OCI-LY7 (cell line): ENCODE measurements around the gene ARHGEF19. TPM values are rescaled to one million over a fixed set of nuclear protein-coding genes. Genes with fewer than 3 reads are reported as not detected.

Experiments used
- BruUV-seq: library from RNA; stranded (reverse); fragments of 400-500 nt; replicated peaks from 2 replicates; lab custom pipeline; 2021; lab: Mats Ljungman, UMichigan
- CTCF ChIA-PET: fragments of 300-600 bp; sonication (Branson Sonifier 250); formaldehyde crosslinking; loops from one replicate; lab custom pipeline; 2022; ENCODE audit warnings: antibody characterized with exemption; ENCODE audit not compliant: unreplicated experiment; lab: Charles Lee
- POLR2A ChIA-PET: fragments of 300-600 bp; sonication (Branson Sonifier 250); formaldehyde crosslinking; loops from one replicate; lab custom pipeline; 2022; ENCODE audit warnings: antibody characterized with exemption; lab: Charles Lee
- DNase-seq: peaks from one replicate; pipeline ENCODE4 v3.0.0-alpha.2; 2015; ENCODE audit warnings: low spot score
- H2AFZ ChIP-seq: fragments of 200-600 bp; sonication (generic), shearing (Covaris generic); 2 replicates; pipeline ENCODE4 v1.6.1; 2014; ENCODE audit warnings: mild to moderate bottlenecking, antibody characterized with exemption, low read length, moderate library complexity
- H3K27ac ChIP-seq: fragments of 200-600 bp; sonication (generic); 2 replicates; pipeline ENCODE4 v1.5.1; 2014; ENCODE audit warnings: mixed run types, low read depth, mild to moderate bottlenecking, moderate library complexity, low read length, inconsistent platforms; ENCODE audit not compliant: poor library complexity, severe bottlenecking
- H3K36me3 ChIP-seq: fragments of 200-600 bp; sonication (generic); 2 replicates; pipeline ENCODE4 v1.6.1; 2014; ENCODE audit warnings: mild to moderate bottlenecking, antibody characterized with exemption, low read length, moderate library complexity, mixed read lengths; ENCODE audit not compliant: insufficient read depth
- H3K4me1 ChIP-seq: fragments of 200-600 bp; sonication (generic); 2 replicates; pipeline ENCODE4 v1.5.1; 2014; ENCODE audit warnings: mild to moderate bottlenecking, low read length; ENCODE audit not compliant: insufficient read depth, poor library complexity, severe bottlenecking
- H3K4me2 ChIP-seq: fragments of 200-600 bp; sonication (generic); 2 replicates; pipeline ENCODE4 v1.6.1; 2014; ENCODE audit warnings: mild to moderate bottlenecking, low read length
- H3K4me3 ChIP-seq: fragments of 200-600 bp; sonication (generic); 2 replicates; pipeline ENCODE4 v1.5.1; 2014; ENCODE audit warnings: mild to moderate bottlenecking, low read depth, low read length; ENCODE audit not compliant: poor library complexity, severe bottlenecking
- H3K79me2 ChIP-seq: fragments of 200-600 bp; sonication (generic); 2 replicates; pipeline ENCODE4 v1.6.1; 2016; ENCODE audit warnings: low read depth, mild to moderate bottlenecking, low read length, moderate library complexity, mixed read lengths; ENCODE audit not compliant: insufficient read depth
- H3K9me2 ChIP-seq: fragments of 200-600 bp; sonication (generic); 2 replicates; pipeline ENCODE4 v1.6.1; 2016; ENCODE audit warnings: mild to moderate bottlenecking, low read length, mixed read lengths; ENCODE audit not compliant: insufficient read depth
- H3K9me3 ChIP-seq: fragments of 200-600 bp; sonication (generic); 2 replicates; pipeline ENCODE4 v1.6.1; 2014; ENCODE audit warnings: mild to moderate bottlenecking, mixed run types, low read length, mixed read lengths
- H4K20me1 ChIP-seq: fragments of 200-600 bp; sonication (generic); 2 replicates; pipeline ENCODE4 v1.6.1; 2014; ENCODE audit warnings: mild to moderate bottlenecking, antibody characterized with exemption, low read length, moderate library complexity, mixed read lengths; ENCODE audit not compliant: insufficient read depth
- EZH2phosphoT487 ChIP-seq: fragments of 200-600 bp; sonication (generic); IDR thresholded peaks from 2 replicates; pipeline ENCODE4 v1.6.1; 2018; ENCODE audit warnings: low read depth, borderline replicate concordance, mild to moderate bottlenecking, mixed run types, antibody characterized with exemption, low read length, moderate library complexity, mixed read lengths
- intact Hi-C: fragments of 100-400 bp; cut with micrococcal nuclease; formaldehyde crosslinking; loops from one replicate; pipeline ENCODE4 v1.10.0; 2022; ENCODE audit not compliant: unreplicated experiment
- total RNA-seq, 2 experiments: library from RNA; depleted of rRNA in 1 of 2; stranded (reverse); fragments of >200 nt in 1 of 2; shearing (Covaris generic) in 1 of 2; gene quantifications; 2 replicates each; pipeline ENCODE4 v1.2.3, GENCODE V29; 2014 to 2022
- TF ChIP-seq, protein P1 (sequence below): fragments of 200-600 bp; sonication (generic); conservative IDR thresholded peaks from 2 replicates; pipeline ENCODE4 v1.5.1; 2014; ENCODE audit warnings: mild to moderate bottlenecking, antibody characterized with exemption, low read length, moderate library complexity, mixed read lengths

ARHGEF19 gene
- total RNA-seq, 2 experiments from 2014 or later = 2.7 to 6.2 TPM

DNA sequence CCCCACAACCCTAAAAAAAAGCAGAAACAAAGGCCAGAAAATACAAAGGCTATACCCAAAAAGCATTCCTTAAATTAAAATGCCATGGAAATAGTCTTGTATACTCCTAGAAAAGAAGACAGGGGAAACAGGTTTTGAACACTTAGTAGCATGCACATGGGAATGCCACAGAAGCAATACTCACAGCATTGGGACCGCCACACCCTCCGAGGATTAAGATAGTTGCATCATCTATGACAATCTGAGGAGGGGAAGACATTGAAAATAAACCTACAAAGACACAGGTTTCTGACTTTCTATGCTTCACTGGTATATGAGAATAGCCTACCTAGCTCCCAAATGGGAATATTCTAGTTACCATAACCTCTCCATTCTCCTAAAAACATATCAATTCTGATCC lies 40.5 kb upstream of the ARHGEF19 start:
- peaks cover 20% of the 10 kb centered on the region for H3K4me1 ChIP-seq
- H3K9me2 ChIP-seq = no peaks in the 10 kb centered on the region
- POLR2A ChIA-PET = no interaction called here
- BruUV-seq = no TSS peak
- no peak overlapping the region for H3K27ac ChIP-seq
- H3K4me2 ChIP-seq = no peak overlapping the region
- intact Hi-C loops = loop anchor here (5.0 to 10.0 kb wide), 2 partner anchors 62 to 99 kb away; partner anchors contain the start of gene FBXO42
- H3K4me3 ChIP-seq = no peak overlapping the region
- DNase-seq = no peak
- H3K9me3 ChIP-seq = no peaks in the 10 kb centered on the region
- no peak for TF ChIP-seq EZH2phosphoT487
- TF ChIP-seq, protein P1, sequence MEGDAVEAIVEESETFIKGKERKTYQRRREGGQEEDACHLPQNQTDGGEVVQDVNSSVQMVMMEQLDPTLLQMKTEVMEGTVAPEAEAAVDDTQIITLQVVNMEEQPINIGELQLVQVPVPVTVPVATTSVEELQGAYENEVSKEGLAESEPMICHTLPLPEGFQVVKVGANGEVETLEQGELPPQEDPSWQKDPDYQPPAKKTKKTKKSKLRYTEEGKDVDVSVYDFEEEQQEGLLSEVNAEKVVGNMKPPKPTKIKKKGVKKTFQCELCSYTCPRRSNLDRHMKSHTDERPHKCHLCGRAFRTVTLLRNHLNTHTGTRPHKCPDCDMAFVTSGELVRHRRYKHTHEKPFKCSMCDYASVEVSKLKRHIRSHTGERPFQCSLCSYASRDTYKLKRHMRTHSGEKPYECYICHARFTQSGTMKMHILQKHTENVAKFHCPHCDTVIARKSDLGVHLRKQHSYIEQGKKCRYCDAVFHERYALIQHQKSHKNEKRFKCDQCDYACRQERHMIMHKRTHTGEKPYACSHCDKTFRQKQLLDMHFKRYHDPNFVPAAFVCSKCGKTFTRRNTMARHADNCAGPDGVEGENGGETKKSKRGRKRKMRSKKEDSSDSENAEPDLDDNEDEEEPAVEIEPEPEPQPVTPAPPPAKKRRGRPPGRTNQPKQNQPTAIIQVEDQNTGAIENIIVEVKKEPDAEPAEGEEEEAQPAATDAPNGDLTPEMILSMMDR = no peak
- no peaks in the 10 kb centered on the region for H3K79me2 ChIP-seq
- no peaks in the 10 kb centered on the region; the same call in 1 of the 2 replicates for H4K20me1 ChIP-seq
- CTCF ChIA-PET = no interaction called here
- H2AFZ ChIP-seq = no peak overlapping the region
- H3K36me3 ChIP-seq = peaks cover 58% of the 10 kb centered on the region

DNA sequence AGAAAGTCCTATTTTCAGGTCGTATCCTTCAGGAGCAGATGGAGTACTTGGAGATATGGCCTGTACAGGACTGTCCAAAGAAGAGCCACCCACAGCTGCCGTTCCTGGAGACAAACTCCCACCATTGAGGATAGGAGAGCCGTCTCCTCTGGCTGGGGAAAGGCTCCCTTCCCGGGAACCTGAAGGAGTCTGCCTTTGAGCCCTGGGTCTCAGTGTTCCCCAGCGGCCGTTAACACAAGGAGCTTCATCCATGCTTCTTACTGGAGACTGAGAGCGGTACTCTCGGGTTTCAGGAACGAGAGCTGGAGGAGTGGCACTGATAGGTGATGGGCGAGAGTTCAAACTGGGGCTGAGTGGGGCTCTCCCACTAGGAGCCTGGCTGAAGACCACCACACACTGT lies 38.9 kb upstream of the ARHGEF19 start:
- intact Hi-C loops = loop anchor here (5.0 to 10.0 kb wide), 2 partner anchors 63 to 101 kb away; partner anchors contain the start of gene FBXO42
- Histone ChIP-seq H3K9me2 (no peaks in the 10 kb centered on the region), H3K4me1 (peaks cover 20% of the 10 kb centered on the region), H3K36me3 (peaks cover 61% of the 10 kb centered on the region), H3K27ac (no peak overlapping the region), H3K4me3 (no peak overlapping the region), H3K9me3 (no peaks in the 10 kb centered on the region), H4K20me1 (no peaks in the 10 kb centered on the region), H2AFZ (no peak overlapping the region), H3K79me2 (no peaks in the 10 kb centered on the region), H3K4me2 (no peak overlapping the region)
- TF ChIP-seq EZH2phosphoT487 = no peak
- TF ChIP-seq, protein P1 = no peak
- ChIA-PET POLR2A (no interaction called here), CTCF (no interaction called here)
- BruUV-seq = no TSS peak
- DNase-seq = no peak

DNA sequence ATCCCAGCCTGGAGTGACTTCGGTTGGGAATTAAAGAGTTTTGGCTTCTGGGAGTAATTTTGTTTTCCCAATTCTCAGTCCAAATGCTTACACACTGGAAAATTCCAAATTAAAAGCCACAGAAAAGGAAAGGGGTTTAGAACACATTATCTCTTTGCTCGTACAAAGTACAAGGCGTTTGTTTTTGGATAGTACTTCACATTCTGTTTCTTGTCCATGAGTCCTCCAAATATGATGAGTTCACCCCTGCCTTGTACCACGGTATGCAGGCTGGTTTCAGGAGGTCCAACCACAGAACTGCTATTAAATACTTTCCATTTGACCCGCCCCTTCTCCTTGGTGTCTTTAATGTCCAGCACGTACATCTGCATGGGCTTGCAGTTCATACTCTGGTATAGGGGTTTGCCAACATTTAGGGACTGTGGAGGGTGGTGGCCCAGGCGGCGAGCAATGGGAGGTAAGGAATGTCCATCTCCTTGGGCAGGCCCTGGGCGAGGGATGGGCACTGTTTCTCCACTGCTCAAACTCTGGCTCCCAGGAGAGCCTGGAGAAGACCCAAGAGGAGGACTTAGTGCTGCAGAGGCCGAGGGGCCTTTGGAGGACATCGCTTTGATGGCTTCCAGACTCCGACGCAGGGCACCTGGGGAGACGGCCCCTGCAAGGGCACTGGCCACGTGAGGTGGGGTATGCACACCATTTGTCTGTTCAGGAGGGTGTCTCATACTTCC lies 38.2 kb upstream of the ARHGEF19 start:
- ChIA-PET POLR2A (no interaction called here), CTCF (no interaction called here)
- H3K9me2 ChIP-seq = no peaks in the 10 kb centered on the region
- H3K4me2 ChIP-seq = no peak overlapping the region
- no peak overlapping the region for H3K27ac ChIP-seq
- H3K9me3 ChIP-seq = no peaks in the 10 kb centered on the region
- TF ChIP-seq, protein P1 = no peak
- no peak for TF ChIP-seq EZH2phosphoT487
- no peak overlapping the region for H2AFZ ChIP-seq
- DNase-seq = no peak
- no peaks in the 10 kb centered on the region for H3K79me2 ChIP-seq
- H3K36me3 ChIP-seq = peaks cover 57% of the 10 kb centered on the region
- H4K20me1 ChIP-seq = no peaks in the 10 kb centered on the region
- H3K4me3 ChIP-seq = no peak overlapping the region
- no TSS peak for BruUV-seq
- peaks cover 20% of the 10 kb centered on the region for H3K4me1 ChIP-seq
- intact Hi-C loops = loop anchor here (5.0 to 10.0 kb wide), 2 partner anchors 64 to 102 kb away; partner anchors contain the start of gene FBXO42
